PC-9 (cell line): ENCODE results near the gene USP37. TPM values are rescaled to one million over a fixed set of nuclear protein-coding genes. Genes with fewer than 3 reads are reported as not detected.

Experiments
- BruUV-seq: library from RNA; stranded (reverse); fragments of 400-500 nt; replicated peaks from 2 replicates; lab custom pipeline; 2021; lab: Mats Ljungman, UMichigan
- CTCF ChIA-PET: fragments of 300-600 bp; sonication (Branson Sonifier 250); formaldehyde crosslinking; loops from one replicate; lab custom pipeline; 2022; ENCODE audit warnings: antibody characterized with exemption; lab: Charles Lee
- POLR2A ChIA-PET: fragments of 300-600 bp; sonication (Branson Sonifier 250); formaldehyde crosslinking; loops from one replicate; lab custom pipeline; 2022; ENCODE audit warnings: antibody characterized with exemption; ENCODE audit not compliant: unreplicated experiment; lab: Charles Lee
- DNase-seq, 2 experiments: peaks; one replicate each; pipeline versions ENCODE4 v3.0.0 to v3.0.0-alpha.2; 2015 to 2022; ENCODE audit warnings: mixed read lengths in 1 of 2
- H2AFZ ChIP-seq: fragments of 200-600 bp; sonication (generic); 2 replicates; pipeline ENCODE4 v1.8.1; 2017; ENCODE audit warnings: antibody characterized with exemption
- H3F3A ChIP-seq: fragments of 200-600 bp; sonication (generic); 2 replicates; pipeline ENCODE4 v1.8.1; 2017; ENCODE audit warnings: antibody characterized with exemption, mild to moderate bottlenecking, low read depth; ENCODE audit not compliant: insufficient read depth
- H3K27ac ChIP-seq: fragments of 200-600 bp; sonication (generic); 2 replicates; pipeline ENCODE4 v1.6.1; 2016; ENCODE audit warnings: mixed run types
- H3K27me3 ChIP-seq: fragments of 200-600 bp; sonication (generic); 2 replicates; pipeline ENCODE4 v1.6.1; 2016; ENCODE audit warnings: low read depth, mixed run types; ENCODE audit not compliant: insufficient read depth
- H3K36me3 ChIP-seq: fragments of 200-600 bp; sonication (generic); 2 replicates; pipeline ENCODE4 v1.6.1; 2016; ENCODE audit warnings: low read depth, mixed run types
- H3K4me1 ChIP-seq: fragments of 200-600 bp; sonication (generic); replicated peaks from 2 replicates; pipeline ENCODE4 v1.6.1; 2016; ENCODE audit warnings: mixed run types; ENCODE audit not compliant: insufficient read depth
- H3K4me2 ChIP-seq: fragments of 200-600 bp; sonication (generic); 2 replicates; pipeline ENCODE4 v1.6.1; 2017; ENCODE audit warnings: mixed run types
- H3K4me3 ChIP-seq: fragments of 200-600 bp; sonication (generic); 2 replicates; pipeline ENCODE4 v1.6.1; 2016; ENCODE audit warnings: mixed run types
- H3K79me2 ChIP-seq: fragments of 200-600 bp; sonication (generic); 2 replicates; pipeline ENCODE4 v1.6.1; 2017; ENCODE audit warnings: low read depth, mixed run types
- H3K9me2 ChIP-seq: fragments of 200-600 bp; sonication (generic); 2 replicates; pipeline ENCODE4 v1.8.1; 2017; ENCODE audit warnings: mild to moderate bottlenecking; ENCODE audit not compliant: insufficient read depth
- H3K9me3 ChIP-seq: fragments of 200-600 bp; sonication (generic); 2 replicates; pipeline ENCODE4 v1.8.1; 2016; ENCODE audit warnings: low read depth; ENCODE audit not compliant: insufficient read depth
- H4K20me1 ChIP-seq: fragments of 200-600 bp; sonication (generic); 2 replicates; pipeline ENCODE4 v1.8.1; 2017; ENCODE audit not compliant: insufficient read depth
- CTCF ChIP-seq: fragments of 200-600 bp; sonication (generic); conservative IDR thresholded peaks from 2 replicates; pipeline ENCODE4 v1.6.1; 2017; ENCODE audit warnings: mixed run types, antibody characterized with exemption, mild to moderate bottlenecking, moderate library complexity
- EZH2 ChIP-seq: fragments of 200-600 bp; sonication (generic); IDR thresholded peaks from 2 replicates; pipeline ENCODE4 v1.8.0; 2017; ENCODE audit warnings: antibody characterized with exemption, low read depth
- intact Hi-C: fragments of 100-400 bp; cut with micrococcal nuclease; formaldehyde crosslinking; loops from one replicate; pipeline ENCODE4 v1.10.0; 2022; ENCODE audit not compliant: unreplicated experiment
- total RNA-seq: library from RNA; stranded (reverse); gene quantifications from 2 replicates; pipeline ENCODE4 v1.2.3, GENCODE V29; 2021

USP37 gene
- total RNA-seq, 1 experiment from 2014 or later = 15.4 TPM

GRCh38 chr2:218578272-218578877 lies 10.2 kb upstream of the USP37 start:
- no peak overlapping the region for H2AFZ ChIP-seq
- BruUV-seq = no TSS peak
- peaks cover 26% of the 10 kb centered on the region; the same call in 1 of the 2 replicates for H3K36me3 ChIP-seq
- no peaks in the 10 kb centered on the region for H3K4me1 ChIP-seq
- H3F3A ChIP-seq = peaks cover 11% of the 10 kb centered on the region
- ChIA-PET CTCF (interaction anchor here (0.5 kb wide), 1 partner anchor 356 kb away, joined by 3 read pairs; no protein-coding TSS in a partner anchor), POLR2A (no interaction called here)
- no peaks in the 10 kb centered on the region for H3K9me3 ChIP-seq
- no peak overlapping the region for H3K4me2 ChIP-seq
- no peaks in the 10 kb centered on the region for H3K27me3 ChIP-seq
- intact Hi-C loops = no loop called here
- H3K4me3 ChIP-seq = no peak overlapping the region
- H4K20me1 ChIP-seq = 0 out of 2 replicates have a peak, but pooled peaks cover 13% of the 10 kb centered on the region
- TF ChIP-seq CTCF (no peak), EZH2 (no peak)
- H3K27ac ChIP-seq = no peak overlapping the region
- DNase-seq = no peak
- H3K79me2 ChIP-seq = peaks cover 51% of the 10 kb centered on the region
- H3K9me2 ChIP-seq = no peaks in the 10 kb centered on the region

GRCh38 chr2:218577482-218578220 lies 9.5 kb upstream of the USP37 start:
- Histone ChIP-seq H3K4me1 (no peaks in the 10 kb centered on the region), H3K4me2 (no peak overlapping the region), H3K4me3 (no peak overlapping the region), H3K9me3 (no peaks in the 10 kb centered on the region), H3K9me2 (no peaks in the 10 kb centered on the region), H3F3A (peaks cover 9% of the 10 kb centered on the region), H3K79me2 (peaks cover 54% of the 10 kb centered on the region), H3K36me3 (peaks cover 29% of the 10 kb centered on the region; the same call in 1 of the 2 replicates), H3K27ac (no peak overlapping the region), H4K20me1 (0 out of 2 replicates have a peak, but pooled peaks cover 13% of the 10 kb centered on the region), H3K27me3 (no peaks in the 10 kb centered on the region), H2AFZ (no peak overlapping the region)
- TF ChIP-seq CTCF (no peak), EZH2 (no peak)
- CTCF ChIA-PET = interaction anchor here (0.5 kb wide), 1 partner anchor 355 kb away, joined by 3 read pairs; no protein-coding TSS in a partner anchor
- DNase-seq = no peak
- POLR2A ChIA-PET = no interaction called here
- intact Hi-C loops = no loop called here
- BruUV-seq = no TSS peak

DNA sequence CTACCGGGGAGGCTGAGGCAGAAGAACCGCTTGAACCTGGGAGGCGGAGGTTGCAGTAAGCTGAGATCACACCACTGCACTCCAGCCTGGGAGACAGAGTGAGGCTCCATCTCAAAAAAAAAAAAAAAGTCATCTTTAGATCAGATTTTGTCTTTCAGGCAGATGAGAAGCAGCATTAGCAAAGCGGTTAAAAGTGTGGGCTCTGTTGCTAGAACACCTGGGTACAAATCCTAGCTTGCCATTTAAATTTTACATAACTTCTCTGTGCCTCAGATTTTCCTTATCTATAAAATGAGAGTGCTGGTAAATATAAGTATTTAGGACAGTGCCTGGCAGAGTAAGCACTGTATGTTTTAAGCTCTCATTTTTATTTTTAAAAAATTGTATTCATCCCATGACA lies 8.7 kb upstream of the USP37 start:
- H3K9me3 ChIP-seq = no peaks in the 10 kb centered on the region
- POLR2A ChIA-PET = no interaction called here
- TF ChIP-seq EZH2 = no peak
- no peak for TF ChIP-seq CTCF
- H3K4me3 ChIP-seq = no peak overlapping the region
- 0 out of 2 replicates have a peak, but pooled peaks cover 13% of the 10 kb centered on the region for H4K20me1 ChIP-seq
- H3F3A ChIP-seq = peaks cover 6% of the 10 kb centered on the region; the same call in 1 of the 2 replicates
- H3K4me2 ChIP-seq = no peak overlapping the region
- H3K9me2 ChIP-seq = no peaks in the 10 kb centered on the region
- no peak for DNase-seq
- CTCF ChIA-PET = no interaction called here
- H2AFZ ChIP-seq = no peak overlapping the region
- H3K36me3 ChIP-seq = peaks cover 33% of the 10 kb centered on the region; the same call in 1 of the 2 replicates
- H3K27ac ChIP-seq = no peak overlapping the region
- intact Hi-C loops = no loop called here
- no peaks in the 10 kb centered on the region for H3K4me1 ChIP-seq
- no TSS peak for BruUV-seq
- H3K79me2 ChIP-seq = peaks cover 62% of the 10 kb centered on the region
- no peaks in the 10 kb centered on the region for H3K27me3 ChIP-seq
